ENCODE results near the gene PHF21A. TPM values are rescaled to one million over a fixed set of nuclear protein-coding genes. Genes with fewer than 3 reads are reported as not detected.

PHF21A gene
- total and polyA plus RNA-seq, 12 donors: 9.6 to 48.0 (median 35.9) TPM

GRCh38 chr11:45949992-45950407 lies 171.3 kb downstream of the PHF21A start:
- Histone ChIP-seq H3K27me3 (no peaks in the 10 kb centered on the region), H3K27ac (no peak overlapping the region), H3K4me3 (no peak overlapping the region), H3K36me3 (peaks cover 0 to 100% (median 51%) of the 10 kb centered on the region in 9 donors), H3K9me3 (no peaks in the 10 kb centered on the region), H3K4me1 (peaks cover 0 to 9% (median 0%) of the 10 kb centered on the region in 9 donors)
- WGBS, 2 donors: 89 to 100% methylated on average over 1 of the region's 1 CpG
- intact Hi-C loops (cut with DNase I): no loop called here
- ATAC-seq (peak in 2 of 8 donors; percentile 16 to 38), DNase-seq (no peak)
- TF ChIP-seq CTCF (IDR thresholded peaks at IDR 0.05): no peak

- intact Hi-C loops (cut with DNase I): no loop called here
- ATAC-seq (no peak), DNase-seq (no peak)
- Histone ChIP-seq H3K27me3 (no peaks in the 10 kb centered on the region), H3K4me3 (no peak overlapping the region), H3K27ac (no peak overlapping the region), H3K9me3 (no peaks in the 10 kb centered on the region), H3K4me1 (peaks cover 0 to 9% (median 0%) of the 10 kb centered on the region in 9 donors), H3K36me3 (peaks cover 0 to 100% (median 49%) of the 10 kb centered on the region in 9 donors)
- no peak for TF ChIP-seq CTCF (IDR thresholded peaks at IDR 0.05)
- 91 to 94% methylated on average over 3 of the region's 3 CpGs for WGBS, 2 donors
These were observed 172.9 kb downstream of the PHF21A start for GRCh38 chr11:45948356-45948755.

- Histone ChIP-seq H3K4me3 (no peak overlapping the region), H3K27ac (no peak overlapping the region), H3K27me3 (no peaks in the 10 kb centered on the region), H3K36me3 (peaks cover 0 to 100% (median 44%) of the 10 kb centered on the region in 9 donors), H3K9me3 (no peaks in the 10 kb centered on the region), H3K4me1 (peaks cover 0 to 9% (median 0%) of the 10 kb centered on the region in 9 donors)
- TF ChIP-seq CTCF (IDR thresholded peaks at IDR 0.05): no peak
- intact Hi-C loops (cut with DNase I): no loop called here
- no peak for ATAC-seq
- WGBS, 2 donors: 97 to 100% methylated on average over 1 of the region's 1 CpG
- DNase-seq: no peak
These were observed 173.4 kb downstream of the PHF21A start for GRCh38 chr11:45947885-45948284.

- DNase-seq (no peak), ATAC-seq (peak in 1 of 8 donors; percentile 53)
- H3K27ac ChIP-seq: peak overlapping the region in 3 of 10 donors; percentile 28 to 37 (median 29)
- H3K36me3 ChIP-seq: peaks cover 0 to 100% (median 50%) of the 10 kb centered on the region in 9 donors
- no peaks in the 10 kb centered on the region for H3K9me3 ChIP-seq
- WGBS, 2 donors: 61 to 70% methylated on average over 3 of the region's 3 CpGs
- intact Hi-C loops (cut with DNase I): no loop called here
- no peaks in the 10 kb centered on the region for H3K27me3 ChIP-seq
- H3K4me3 ChIP-seq: no peak overlapping the region
- TF ChIP-seq CTCF (IDR thresholded peaks at IDR 0.05): no peak
- peaks cover 0 to 6% (median 0%) of the 10 kb centered on the region in 9 donors for H3K4me1 ChIP-seq
These were observed 175.8 kb downstream of the PHF21A start for GRCh38 chr11:45945397-45945999.

Measured in heart right ventricle (tissue), 16 donors.